ENCODE measurements around the gene FRMD3. TPM values are rescaled to one million over a fixed set of nuclear protein-coding genes. Genes with fewer than 3 reads are reported as not detected.

FRMD3 gene
- total and polyA plus RNA-seq, 4 donors: 0.16 to 0.75 (median 0.48) TPM

DNA sequence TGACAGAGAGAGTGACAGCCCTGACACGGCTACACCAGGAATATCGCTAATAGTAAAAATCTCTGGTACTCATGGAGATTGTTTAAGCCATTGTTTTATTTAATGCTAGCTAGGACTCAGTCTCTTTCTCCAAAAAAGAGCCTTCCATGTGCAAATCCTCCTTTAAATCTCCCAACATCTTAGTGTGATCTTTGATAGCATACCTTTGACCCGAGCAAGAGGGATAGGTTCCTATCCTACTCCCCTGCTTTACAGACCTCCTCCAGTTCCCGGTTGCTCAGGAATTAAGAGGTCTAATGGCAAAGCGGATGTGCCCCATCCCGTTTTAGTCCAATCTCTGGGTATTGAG, 663 bp upstream of the FRMD3 start (continued):
- no peak for TF ChIP-seq REST (IDR thresholded peaks at IDR 0.05)
- TF ChIP-seq FOXA2 (IDR thresholded peaks at IDR 0.05): no peak
- no peak for TF ChIP-seq MAX (IDR thresholded peaks at IDR 0.05)
- no peak for TF ChIP-seq FOXA1 (IDR thresholded peaks at IDR 0.05)
- no peak for TF ChIP-seq GABPA (IDR thresholded peaks at IDR 0.05 in 1 of 2, conservative IDR thresholded peaks at IDR 0.05 in 1 of 2)
- no peak for TF ChIP-seq NR2F2 (IDR thresholded peaks at IDR 0.05)

- Histone ChIP-seq H3K9ac (ENCODE audit: low read depth in 1 of 2, low read length in 2 of 2) (no peak overlapping the region), H3K27me3 (ENCODE audit: control insufficient read depth in 4 of 4, insufficient read depth in 4 of 4, low read length in 3 of 4) (peaks cover 0 to 7% (median 3%) of the 10 kb centered on the region in 4 donors), H3K4me1 (ENCODE audit: control insufficient read depth in 4 of 4, insufficient read depth in 4 of 4, low read length in 3 of 4) (peaks cover 11 to 21% (median 16%) of the 10 kb centered on the region in 4 donors), H3K27ac (ENCODE audit: low read depth in 1 of 2, low read length in 2 of 2) (no peak overlapping the region), H3K4me3 (ENCODE audit: low read depth in 1 of 3, low read length in 3 of 3) (peak overlapping the region; percentile 29 to 65 (median 49)), H3K9me3 (ENCODE audit: control insufficient read depth in 4 of 4, low read length in 3 of 4) (no peaks in the 10 kb centered on the region), H3K36me3 (ENCODE audit: control insufficient read depth in 4 of 4, insufficient read depth in 3 of 4, low read depth in 1 of 4, low read length in 3 of 4) (no peaks in the 10 kb centered on the region)
- DNase-seq (ENCODE audit: low spot score): no peak
- WGBS: 6% methylated on average over 63 of the region's 63 CpGs
- TF ChIP-seq JUND (IDR thresholded peaks at IDR 0.05) (no peak), TAF1 (conservative IDR thresholded peaks at IDR 0.05) (no peak), YY1 (IDR thresholded peaks at IDR 0.05) (no peak), SP1 (IDR thresholded peaks at IDR 0.05) (no peak), REST (IDR thresholded peaks at IDR 0.05) (no peak)
- TF ChIP-seq, protein P1, sequence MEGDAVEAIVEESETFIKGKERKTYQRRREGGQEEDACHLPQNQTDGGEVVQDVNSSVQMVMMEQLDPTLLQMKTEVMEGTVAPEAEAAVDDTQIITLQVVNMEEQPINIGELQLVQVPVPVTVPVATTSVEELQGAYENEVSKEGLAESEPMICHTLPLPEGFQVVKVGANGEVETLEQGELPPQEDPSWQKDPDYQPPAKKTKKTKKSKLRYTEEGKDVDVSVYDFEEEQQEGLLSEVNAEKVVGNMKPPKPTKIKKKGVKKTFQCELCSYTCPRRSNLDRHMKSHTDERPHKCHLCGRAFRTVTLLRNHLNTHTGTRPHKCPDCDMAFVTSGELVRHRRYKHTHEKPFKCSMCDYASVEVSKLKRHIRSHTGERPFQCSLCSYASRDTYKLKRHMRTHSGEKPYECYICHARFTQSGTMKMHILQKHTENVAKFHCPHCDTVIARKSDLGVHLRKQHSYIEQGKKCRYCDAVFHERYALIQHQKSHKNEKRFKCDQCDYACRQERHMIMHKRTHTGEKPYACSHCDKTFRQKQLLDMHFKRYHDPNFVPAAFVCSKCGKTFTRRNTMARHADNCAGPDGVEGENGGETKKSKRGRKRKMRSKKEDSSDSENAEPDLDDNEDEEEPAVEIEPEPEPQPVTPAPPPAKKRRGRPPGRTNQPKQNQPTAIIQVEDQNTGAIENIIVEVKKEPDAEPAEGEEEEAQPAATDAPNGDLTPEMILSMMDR (IDR thresholded peaks at IDR 0.05; ENCODE audit: low read depth, low read length, missing input control): no peak
These were observed 650 bp downstream of the FRMD3 start for GRCh38 chr9:83537331-83538171.
